ENCODE measurements around the gene PELI2.

The PELI2 gene

GRCh38 chr14:56170877-56171422 is 52.7 kb downstream of the PELI2 start:
- H2BK12ac ChIP-seq (ENCODE audit: low read length in 2 of 2), result no peak overlapping the region
- peaks cover 15% of the 10 kb centered on the region for H3K79me1 ChIP-seq (replicated peaks; ENCODE audit: low read length, poor library complexity, severe bottlenecking)
- H3K36me3 ChIP-seq (ENCODE audit: control insufficient read depth in 1 of 2, insufficient read depth in 2 of 2, low read depth in 1 of 2, low read length in 2 of 2), result no peaks in the 10 kb centered on the region
- peaks cover 6% of the 10 kb centered on the region for H3K4me1 ChIP-seq (ENCODE audit: control insufficient read depth, insufficient read depth, low read depth, low read length)
- no peak overlapping the region for H2AFZ ChIP-seq (ENCODE audit: low read depth, low read length)
- no peak overlapping the region for H3K18ac ChIP-seq (ENCODE audit: low read depth in 1 of 2, low read length in 2 of 2)
- no peak overlapping the region for H3K14ac ChIP-seq (ENCODE audit: low read length in 2 of 2)
- H3K27ac ChIP-seq (ENCODE audit: low read length, poor library complexity, severe bottlenecking), result no peak overlapping the region
- DNase-seq, result no peak
- H3K9ac ChIP-seq (ENCODE audit: low read length), result no peak overlapping the region
- H3K9me3 ChIP-seq (ENCODE audit: control insufficient read depth, low read length), result peaks cover 7% of the 10 kb centered on the region
- H3K4me3 ChIP-seq (ENCODE audit: insufficient read depth in 1 of 2, low read depth in 1 of 2, low read length in 2 of 2), result no peak overlapping the region
- no peaks in the 10 kb centered on the region for H3K27me3 ChIP-seq (ENCODE audit: control insufficient read depth in 1 of 2, insufficient read depth in 1 of 2, low read length in 2 of 2)
- H4K91ac ChIP-seq (ENCODE audit: low read length), result no peak overlapping the region
- H2AK5ac ChIP-seq (ENCODE audit: low read length, severe bottlenecking), result no peak overlapping the region
- H3K4ac ChIP-seq (ENCODE audit: low read depth in 1 of 2, low read length in 2 of 2), result no peak overlapping the region
- no peak overlapping the region for H2BK15ac ChIP-seq (ENCODE audit: low read depth, poor library complexity, severe bottlenecking)
- H2BK5ac ChIP-seq (ENCODE audit: low read depth, low read length, poor library complexity, severe bottlenecking), result no peak overlapping the region
- H4K8ac ChIP-seq (ENCODE audit: low read length), result no peak overlapping the region
- no peak overlapping the region for H3K23ac ChIP-seq (ENCODE audit: low read length in 2 of 2)
- H2BK120ac ChIP-seq (ENCODE audit: low read depth, low read length), result no peak overlapping the region
- WGBS, result 93% methylated on average over 6 of the region's 7 CpGs
- no peak overlapping the region for H3K4me2 ChIP-seq (ENCODE audit: low read length, poor library complexity, severe bottlenecking)

GRCh38 chr14:56172074-56172473 is 53.9 kb downstream of the PELI2 start:
- peak overlapping the region; percentile 39 to 81 for H3K4ac ChIP-seq (ENCODE audit: low read depth in 1 of 2, low read length in 2 of 2)
- H3K18ac ChIP-seq (ENCODE audit: low read depth in 1 of 2, low read length in 2 of 2), result peak overlapping the region; percentile 40 to 90
- peak overlapping the region in 1 of 2 experiments; percentile 23 for H3K14ac ChIP-seq (ENCODE audit: low read length in 2 of 2)
- H4K8ac ChIP-seq (ENCODE audit: low read length), result peak overlapping the region; percentile 56
- no peaks in the 10 kb centered on the region for H3K36me3 ChIP-seq (ENCODE audit: control insufficient read depth in 1 of 2, insufficient read depth in 2 of 2, low read depth in 1 of 2, low read length in 2 of 2)
- no peaks in the 10 kb centered on the region for H3K27me3 ChIP-seq (ENCODE audit: control insufficient read depth in 1 of 2, insufficient read depth in 1 of 2, low read length in 2 of 2)
- H3K27ac ChIP-seq (ENCODE audit: low read length, poor library complexity, severe bottlenecking), result no peak overlapping the region
- H2BK5ac ChIP-seq (ENCODE audit: low read depth, low read length, poor library complexity, severe bottlenecking), result no peak overlapping the region
- peak overlapping the region; percentile 31 for H2BK15ac ChIP-seq (ENCODE audit: low read depth, poor library complexity, severe bottlenecking)
- no peak overlapping the region for H3K23ac ChIP-seq (ENCODE audit: low read length in 2 of 2)
- peak overlapping the region in 1 of 2 experiments; percentile 35 for H3K4me3 ChIP-seq (ENCODE audit: insufficient read depth in 1 of 2, low read depth in 1 of 2, low read length in 2 of 2)
- no peak overlapping the region for H2BK120ac ChIP-seq (ENCODE audit: low read depth, low read length)
- no peak overlapping the region for H3K4me2 ChIP-seq (ENCODE audit: low read length, poor library complexity, severe bottlenecking)
- peak overlapping the region; percentile 72 for H4K91ac ChIP-seq (ENCODE audit: low read length)
- H2BK12ac ChIP-seq (ENCODE audit: low read length in 2 of 2), result peak overlapping the region; percentile 34 to 89
- H3K9me3 ChIP-seq (ENCODE audit: control insufficient read depth, low read length), result no peaks in the 10 kb centered on the region
- H3K4me1 ChIP-seq (ENCODE audit: control insufficient read depth, insufficient read depth, low read depth, low read length), result peaks cover 6% of the 10 kb centered on the region
- H3K79me1 ChIP-seq (replicated peaks; ENCODE audit: low read length, poor library complexity, severe bottlenecking), result peaks cover 18% of the 10 kb centered on the region
- no peak for DNase-seq
- WGBS, result 100% methylated on average over 2 of the region's 3 CpGs
- no peak overlapping the region for H2AFZ ChIP-seq (ENCODE audit: low read depth, low read length)
- H2AK5ac ChIP-seq (ENCODE audit: low read length, severe bottlenecking), result peak overlapping the region; percentile 46
- H3K9ac ChIP-seq (ENCODE audit: low read length), result peak overlapping the region; percentile 65

- H3K4me3 ChIP-seq (ENCODE audit: insufficient read depth in 1 of 2, low read depth in 1 of 2, low read length in 2 of 2), result peak overlapping the region in 1 of 2 experiments; percentile 35
- H3K9me3 ChIP-seq (ENCODE audit: control insufficient read depth, low read length), result no peaks in the 10 kb centered on the region
- no peak overlapping the region for H2BK120ac ChIP-seq (ENCODE audit: low read depth, low read length)
- no peaks in the 10 kb centered on the region for H3K36me3 ChIP-seq (ENCODE audit: control insufficient read depth in 1 of 2, insufficient read depth in 2 of 2, low read depth in 1 of 2, low read length in 2 of 2)
- peaks cover 18% of the 10 kb centered on the region for H3K79me1 ChIP-seq (replicated peaks; ENCODE audit: low read length, poor library complexity, severe bottlenecking)
- H3K4me1 ChIP-seq (ENCODE audit: control insufficient read depth, insufficient read depth, low read depth, low read length), result peaks cover 6% of the 10 kb centered on the region
- peak overlapping the region; percentile 65 for H3K9ac ChIP-seq (ENCODE audit: low read length)
- no peak overlapping the region for H3K14ac ChIP-seq (ENCODE audit: low read length in 2 of 2)
- no peak overlapping the region for H4K91ac ChIP-seq (ENCODE audit: low read length)
- H4K8ac ChIP-seq (ENCODE audit: low read length), result no peak overlapping the region
- H3K23ac ChIP-seq (ENCODE audit: low read length in 2 of 2), result no peak overlapping the region
- H3K27ac ChIP-seq (ENCODE audit: low read length, poor library complexity, severe bottlenecking), result no peak overlapping the region
- H2AK5ac ChIP-seq (ENCODE audit: low read length, severe bottlenecking), result no peak overlapping the region
- no peak overlapping the region for H3K4me2 ChIP-seq (ENCODE audit: low read length, poor library complexity, severe bottlenecking)
- peak overlapping the region; percentile 34 to 89 for H2BK12ac ChIP-seq (ENCODE audit: low read length in 2 of 2)
- peak overlapping the region; percentile 31 for H2BK15ac ChIP-seq (ENCODE audit: low read depth, poor library complexity, severe bottlenecking)
- no peak overlapping the region for H2BK5ac ChIP-seq (ENCODE audit: low read depth, low read length, poor library complexity, severe bottlenecking)
- DNase-seq, result peak; percentile 84
- 29% methylated on average over 3 of the region's 3 CpGs for WGBS
- H3K18ac ChIP-seq (ENCODE audit: low read depth in 1 of 2, low read length in 2 of 2), result peak overlapping the region in 1 of 2 experiments; percentile 40
- H3K27me3 ChIP-seq (ENCODE audit: control insufficient read depth in 1 of 2, insufficient read depth in 1 of 2, low read length in 2 of 2), result no peaks in the 10 kb centered on the region
- no peak overlapping the region for H3K4ac ChIP-seq (ENCODE audit: low read depth in 1 of 2, low read length in 2 of 2)
- H2AFZ ChIP-seq (ENCODE audit: low read depth, low read length), result no peak overlapping the region
Observed at GRCh38 chr14:56172571-56172971, 54.4 kb downstream of the PELI2 start.

DNA sequence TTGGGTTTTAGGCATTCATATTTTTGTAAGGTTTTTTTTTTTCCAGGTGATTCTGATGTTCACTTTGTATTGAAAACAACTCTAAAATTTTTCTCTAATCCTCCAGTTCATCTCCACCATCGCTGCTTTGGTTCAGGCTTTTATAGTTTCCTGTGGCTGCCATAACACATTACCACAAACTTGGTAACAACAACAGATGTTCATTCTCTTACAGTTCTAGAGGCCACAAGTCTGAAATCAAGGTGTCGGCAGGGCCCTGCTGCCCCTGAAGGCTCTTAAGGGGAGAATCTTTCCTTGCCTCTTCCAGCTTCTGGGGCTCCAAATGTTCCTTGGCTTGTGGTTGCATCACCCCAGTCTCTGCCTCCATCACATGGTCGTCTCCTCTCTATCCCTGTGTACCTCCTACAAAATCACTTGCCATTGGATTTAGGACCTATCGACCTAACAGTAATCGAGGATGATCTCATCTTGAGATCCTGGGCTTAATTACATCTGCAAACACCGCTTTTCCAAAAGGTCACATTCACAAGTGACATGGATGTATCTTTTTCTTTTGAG is 55.2 kb downstream of the PELI2 start:
- H2BK120ac ChIP-seq (ENCODE audit: low read depth, low read length), result peak overlapping the region; percentile 50
- H2BK15ac ChIP-seq (ENCODE audit: low read depth, poor library complexity, severe bottlenecking), result no peak overlapping the region
- H3K27me3 ChIP-seq (ENCODE audit: control insufficient read depth in 1 of 2, insufficient read depth in 1 of 2, low read length in 2 of 2), result no peaks in the 10 kb centered on the region
- no peaks in the 10 kb centered on the region for H3K36me3 ChIP-seq (ENCODE audit: control insufficient read depth in 1 of 2, insufficient read depth in 2 of 2, low read depth in 1 of 2, low read length in 2 of 2)
- no peak overlapping the region for H4K8ac ChIP-seq (ENCODE audit: low read length)
- no peak overlapping the region for H2AFZ ChIP-seq (ENCODE audit: low read depth, low read length)
- H3K4ac ChIP-seq (ENCODE audit: low read depth in 1 of 2, low read length in 2 of 2), result no peak overlapping the region
- H3K4me1 ChIP-seq (ENCODE audit: control insufficient read depth, insufficient read depth, low read depth, low read length), result peaks cover 6% of the 10 kb centered on the region
- no peak overlapping the region for H3K27ac ChIP-seq (ENCODE audit: low read length, poor library complexity, severe bottlenecking)
- H3K23ac ChIP-seq (ENCODE audit: low read length in 2 of 2), result no peak overlapping the region
- no peak overlapping the region for H3K9ac ChIP-seq (ENCODE audit: low read length)
- H2BK5ac ChIP-seq (ENCODE audit: low read depth, low read length, poor library complexity, severe bottlenecking), result no peak overlapping the region
- WGBS, result 89% methylated on average over 6 of the region's 6 CpGs
- H3K9me3 ChIP-seq (ENCODE audit: control insufficient read depth, low read length), result no peaks in the 10 kb centered on the region
- no peak overlapping the region for H3K14ac ChIP-seq (ENCODE audit: low read length in 2 of 2)
- peak overlapping the region; percentile 11 for H4K91ac ChIP-seq (ENCODE audit: low read length)
- no peak overlapping the region for H3K4me2 ChIP-seq (ENCODE audit: low read length, poor library complexity, severe bottlenecking)
- peak; percentile 18 for DNase-seq
- peak overlapping the region in 1 of 2 experiments; percentile 4 for H2BK12ac ChIP-seq (ENCODE audit: low read length in 2 of 2)
- H3K79me1 ChIP-seq (replicated peaks; ENCODE audit: low read length, poor library complexity, severe bottlenecking), result peaks cover 18% of the 10 kb centered on the region
- H2AK5ac ChIP-seq (ENCODE audit: low read length, severe bottlenecking), result no peak overlapping the region
- H3K4me3 ChIP-seq (ENCODE audit: insufficient read depth in 1 of 2, low read depth in 1 of 2, low read length in 2 of 2), result no peak overlapping the region
- peak overlapping the region in 1 of 2 experiments; percentile 52 for H3K18ac ChIP-seq (ENCODE audit: low read depth in 1 of 2, low read length in 2 of 2)
